GM23338 (cell line): ENCODE measurements around the gene SOHLH2. TPM values are rescaled to one million over a fixed set of nuclear protein-coding genes. Genes with fewer than 3 reads are reported as not detected.
A peak's percentile ranks its signal among the peaks of the same experiment; 100 is the strongest.

Experiments used
- ATAC-seq: fragments of 200-7000 bp; cut with Tn5 transposase; 3 replicates; pipeline ENCODE4 v1.9.1; 2020
- DNase-seq: peaks from one replicate; pipeline ENCODE4 v3.0.0-alpha.2; 2015; ENCODE audit warnings: low spot score
- H2AFZ ChIP-seq: fragments of 200-600 bp; sonication (generic); 2 replicates; pipeline ENCODE4 v1.8.0; 2016; ENCODE audit warnings: antibody characterized with exemption, mild to moderate bottlenecking, moderate library complexity
- H3F3A ChIP-seq: fragments of 200-600 bp; sonication (generic); replicated peaks from 2 replicates; pipeline ENCODE4 v1.8.0; 2017; ENCODE audit warnings: antibody characterized with exemption, mixed run types, low read depth
- H3K27ac ChIP-seq: fragments of 200-600 bp; sonication (generic); 2 replicates; pipeline ENCODE4 v1.6.1; 2016; ENCODE audit warnings: low read depth
- H3K27me3 ChIP-seq: fragments of 200-600 bp; sonication (generic); 2 replicates; pipeline ENCODE4 v1.8.0; 2016; ENCODE audit warnings: mild to moderate bottlenecking, mixed run types, moderate library complexity; ENCODE audit not compliant: insufficient read depth
- H3K36me3 ChIP-seq: fragments of 200-600 bp; sonication (generic); 2 replicates; pipeline ENCODE4 v1.8.0; 2016; ENCODE audit warnings: mild to moderate bottlenecking; ENCODE audit not compliant: insufficient read depth
- H3K4me1 ChIP-seq: fragments of 200-600 bp; sonication (generic); 2 replicates; pipeline ENCODE4 v1.8.0; 2016; ENCODE audit warnings: mild to moderate bottlenecking, moderate library complexity; ENCODE audit not compliant: insufficient read depth
- H3K4me2 ChIP-seq: fragments of 200-600 bp; sonication (generic); 2 replicates; pipeline ENCODE4 v1.7.1; 2017; ENCODE audit warnings: mixed run types
- H3K4me3 ChIP-seq: fragments of 200-600 bp; sonication (generic); 2 replicates; pipeline ENCODE4 v1.6.1; 2016; ENCODE audit warnings: mixed run types
- H3K79me2 ChIP-seq: fragments of 200-600 bp; sonication (generic); replicated peaks from 2 replicates; pipeline ENCODE4 v1.8.0; 2017; ENCODE audit warnings: mild to moderate bottlenecking; ENCODE audit not compliant: insufficient read depth
- H3K9me2 ChIP-seq: fragments of 200-600 bp; sonication (generic); 2 replicates; pipeline ENCODE4 v1.8.0; 2017; ENCODE audit not compliant: insufficient read depth
- H4K20me1 ChIP-seq: fragments of 200-600 bp; sonication (generic); replicated peaks from 2 replicates; pipeline ENCODE4 v1.8.0; 2017; ENCODE audit warnings: mild to moderate bottlenecking; ENCODE audit not compliant: insufficient read depth
- H3K27ac Mint-ChIP-seq: 2 replicates; pipeline ENCODE4 v1.8.0; 2020; ENCODE audit warnings: inconsistent platforms, mild to moderate bottlenecking, moderate library complexity, mixed read lengths
- H3K27me3 Mint-ChIP-seq: 3 replicates; pipeline ENCODE4 v1.8.0; 2022; ENCODE audit warnings: low read depth, mild to moderate bottlenecking, moderate library complexity, mixed read lengths, inconsistent platforms; ENCODE audit not compliant: insufficient read depth, poor library complexity
- H3K36me3 Mint-ChIP-seq: 3 replicates; pipeline ENCODE4 v1.8.0; 2021; ENCODE audit warnings: low read depth, mild to moderate bottlenecking, inconsistent platforms, moderate library complexity, mixed read lengths
- H3K4me1 Mint-ChIP-seq: 3 replicates; pipeline ENCODE4 v1.8.0; 2020; ENCODE audit warnings: mild to moderate bottlenecking, inconsistent platforms, mixed read lengths
- H3K4me3 Mint-ChIP-seq: 3 replicates; pipeline ENCODE4 v1.8.0; 2021; ENCODE audit warnings: moderate library complexity, mild to moderate bottlenecking, inconsistent platforms, mixed read lengths
- H3K9me3 Mint-ChIP-seq: 3 replicates; pipeline ENCODE4 v1.8.0; 2020; ENCODE audit warnings: moderate library complexity, mild to moderate bottlenecking, inconsistent platforms, mixed read lengths
- CREB1 ChIP-seq: fragments of 250-450 bp; sonication (Bioruptor Pico); IDR thresholded peaks from 2 replicates; pipeline ENCODE4 v1.5.0; 2020; ENCODE audit warnings: low read depth, mild to moderate bottlenecking, moderate library complexity
- CTCF ChIP-seq, 2 experiments: fragments of 200-600 bp in 1 of 2; sonication (generic) in 1 of 2; conservative IDR thresholded peaks; 2 replicates each; pipeline versions ENCODE4 v1.5.1 to v1.6.1; 2016 to 2017; ENCODE audit warnings: antibody characterized with exemption in 2 of 2, low read depth in 2 of 2, mild to moderate bottlenecking in 2 of 2, moderate library complexity in 1 of 2
- ETS1 ChIP-seq: IDR thresholded peaks from 2 replicates; pipeline ENCODE4 v1.6.1; 2016; ENCODE audit warnings: antibody characterized with exemption
- EZH2 ChIP-seq: fragments of 200-600 bp; sonication (generic); IDR thresholded peaks from one replicate; pipeline ENCODE4 v1.8.0; 2017; ENCODE audit warnings: antibody characterized with exemption, mild to moderate bottlenecking, low read depth; ENCODE audit not compliant: unreplicated experiment
- EZH2phosphoT487 ChIP-seq: fragments of 200-600 bp; sonication (generic); IDR thresholded peaks from one replicate; pipeline ENCODE4 v1.8.1; 2018; ENCODE audit warnings: antibody characterized with exemption; ENCODE audit not compliant: unreplicated experiment
- JUNB ChIP-seq: IDR thresholded peaks from one replicate; pipeline ENCODE4 v1.6.1; 2016; ENCODE audit warnings: antibody characterized with exemption; ENCODE audit not compliant: unreplicated experiment
- NANOG ChIP-seq: IDR thresholded peaks from 2 replicates; pipeline ENCODE4 v1.6.1; 2016; ENCODE audit warnings: antibody characterized with exemption, borderline replicate concordance
- POLR2AphosphoS5 ChIP-seq: IDR thresholded peaks from 2 replicates; pipeline ENCODE4 v1.6.1; 2016; ENCODE audit warnings: antibody characterized with exemption, low read depth
- REST ChIP-seq: IDR thresholded peaks from one replicate; pipeline ENCODE4 v1.6.1; 2018; ENCODE audit warnings: antibody characterized with exemption; ENCODE audit not compliant: unreplicated experiment
- STAT1 ChIP-seq: IDR thresholded peaks from one replicate; pipeline ENCODE4 v1.6.1; 2016; ENCODE audit warnings: antibody characterized with exemption; ENCODE audit not compliant: unreplicated experiment
- ZNF114 ChIP-seq: fragments of 250-450 bp; sonication (Bioruptor Pico); IDR thresholded peaks from 2 replicates; pipeline ENCODE4 v1.5.0; 2020; ENCODE audit warnings: mild to moderate bottlenecking, moderate library complexity
- ZNF331 ChIP-seq: fragments of 250-450 bp; sonication (Bioruptor Pico); IDR thresholded peaks from 2 replicates; pipeline ENCODE4 v1.5.0; 2020; ENCODE audit warnings: low read depth, mild to moderate bottlenecking, moderate library complexity
- ZNF462 ChIP-seq: fragments of 250-450 bp; sonication (Bioruptor Pico); IDR thresholded peaks from 2 replicates; pipeline ENCODE4 v1.5.0; 2020; ENCODE audit warnings: mild to moderate bottlenecking, moderate library complexity
- polyA plus RNA-seq: library from polyadenylated mRNA; unstranded; fragments of >200 nt; fragmentation: Nextera tagmentation; extraction: Ambion mirVana; gene quantifications from 2 replicates; pipeline ENCODE4 v1.2.1, GENCODE V29; 2016
- total RNA-seq: library from RNA; depleted of rRNA; stranded (reverse); fragments of >200 nt; shearing (Covaris generic); gene quantifications from 2 replicates; pipeline ENCODE4 v1.2.3, GENCODE V29; 2014

SOHLH2 gene
- total and polyA plus RNA-seq, 2 experiments from 2014 or later: 1.8 to 2.8 TPM

- no peaks in the 10 kb centered on the region for H4K20me1 ChIP-seq
- peaks cover 11% of the 10 kb centered on the region for H3K4me1 Mint-ChIP-seq
- H3K27ac ChIP-seq: no peak overlapping the region
- peaks cover 40% of the 10 kb centered on the region for H3K27me3 ChIP-seq
- H3K27me3 Mint-ChIP-seq: peaks cover 24% of the 10 kb centered on the region
- DNase-seq (peak; percentile 77), ATAC-seq (peak; percentile 75)
- no peak for TF ChIP-seq ZNF114
- TF ChIP-seq EZH2: no peak
- no peak for TF ChIP-seq REST
- TF ChIP-seq POLR2AphosphoS5: no peak; the same call in 1 of the 2 replicates
- TF ChIP-seq CTCF (conservative IDR thresholded peaks at IDR 0.05; ENCODE audit: low read depth in 2 of 2): no peak
- no peak for TF ChIP-seq EZH2phosphoT487
- TF ChIP-seq JUNB: no peak
- no peak for TF ChIP-seq STAT1
- TF ChIP-seq ETS1: no peak
- TF ChIP-seq CREB1: no peak
- TF ChIP-seq ZNF462: no peak
- no peak for TF ChIP-seq NANOG
- TF ChIP-seq ZNF331 (CRISPR knock-in tag): no peak
- peaks cover 4% of the 10 kb centered on the region; the same call in 1 of the 2 replicates for H3F3A ChIP-seq
- peak overlapping the region; percentile 96 for H2AFZ ChIP-seq
- H3K9me2 ChIP-seq: no peaks in the 10 kb centered on the region
- peaks cover 28% of the 10 kb centered on the region for H3K79me2 ChIP-seq
- H3K4me2 ChIP-seq: peak overlapping the region; percentile 98
- peaks cover 17% of the 10 kb centered on the region for H3K4me1 ChIP-seq
- peak overlapping the region; percentile 89 for H3K4me3 Mint-ChIP-seq
- H3K4me3 ChIP-seq: peak overlapping the region; percentile 92
- H3K9me3 Mint-ChIP-seq: no peaks in the 10 kb centered on the region; the same call in 2 of the 3 replicates
- no peaks in the 10 kb centered on the region; the same call in 1 of the 2 replicates for H3K36me3 ChIP-seq
- no peaks in the 10 kb centered on the region for H3K36me3 Mint-ChIP-seq
- H3K27ac Mint-ChIP-seq: no peak overlapping the region
These were observed 83.7 kb downstream of the SOHLH2 start for GRCh38 chr13:36130552-36131221.
